ENCODE results near the gene SOX6.
"Not testable (repeated sequence)": the region's sequence is repeated elsewhere in the genome, so short reads cannot be mapped to it uniquely, and the experiment has no call there.

The SOX6 gene

DNA sequence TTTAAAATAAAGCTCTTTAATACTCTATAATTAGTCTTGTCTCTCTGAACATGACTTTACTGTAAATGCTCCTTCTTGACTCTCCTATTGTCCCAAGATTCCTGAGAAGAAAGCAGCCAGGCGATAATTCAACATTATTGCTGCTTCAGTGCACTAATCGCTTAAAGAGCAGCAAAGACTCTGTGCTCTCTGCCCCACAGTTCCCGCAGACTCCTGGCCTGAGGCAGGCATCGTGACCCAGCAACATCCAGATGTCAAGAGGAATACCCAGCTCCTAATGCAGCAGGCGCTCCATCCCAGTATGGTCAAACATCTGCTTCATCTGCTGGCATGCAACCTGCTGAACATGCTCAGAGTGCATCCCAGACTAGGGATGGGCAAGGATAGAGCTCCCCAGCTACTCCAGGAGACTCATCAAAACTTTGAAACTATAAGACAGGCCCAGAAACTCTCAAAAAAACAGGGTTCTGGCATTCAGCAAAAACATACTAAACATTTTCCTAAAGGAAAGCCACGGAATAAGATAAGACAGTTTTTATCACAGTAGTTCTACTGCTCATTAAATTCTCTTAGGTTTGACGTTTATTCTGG is 270.0 kb downstream of the SOX6 start:
- TF ChIP-seq, protein P1, sequence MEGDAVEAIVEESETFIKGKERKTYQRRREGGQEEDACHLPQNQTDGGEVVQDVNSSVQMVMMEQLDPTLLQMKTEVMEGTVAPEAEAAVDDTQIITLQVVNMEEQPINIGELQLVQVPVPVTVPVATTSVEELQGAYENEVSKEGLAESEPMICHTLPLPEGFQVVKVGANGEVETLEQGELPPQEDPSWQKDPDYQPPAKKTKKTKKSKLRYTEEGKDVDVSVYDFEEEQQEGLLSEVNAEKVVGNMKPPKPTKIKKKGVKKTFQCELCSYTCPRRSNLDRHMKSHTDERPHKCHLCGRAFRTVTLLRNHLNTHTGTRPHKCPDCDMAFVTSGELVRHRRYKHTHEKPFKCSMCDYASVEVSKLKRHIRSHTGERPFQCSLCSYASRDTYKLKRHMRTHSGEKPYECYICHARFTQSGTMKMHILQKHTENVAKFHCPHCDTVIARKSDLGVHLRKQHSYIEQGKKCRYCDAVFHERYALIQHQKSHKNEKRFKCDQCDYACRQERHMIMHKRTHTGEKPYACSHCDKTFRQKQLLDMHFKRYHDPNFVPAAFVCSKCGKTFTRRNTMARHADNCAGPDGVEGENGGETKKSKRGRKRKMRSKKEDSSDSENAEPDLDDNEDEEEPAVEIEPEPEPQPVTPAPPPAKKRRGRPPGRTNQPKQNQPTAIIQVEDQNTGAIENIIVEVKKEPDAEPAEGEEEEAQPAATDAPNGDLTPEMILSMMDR (IDR thresholded peaks at IDR 0.05; ENCODE audit: insufficient read depth, low read depth, low read length, missing control alignments) = no peak
- H3K4me3 ChIP-seq (ENCODE audit: low read length) = no peak overlapping the region
- no peak for DNase-seq (ENCODE audit: low read depth)

GRCh38 chr11:16082095-16083055 is 274.0 kb downstream of the SOX6 start:
- no peak overlapping the region for H3K4me3 ChIP-seq (ENCODE audit: low read length)
- TF ChIP-seq, protein P1 (IDR thresholded peaks at IDR 0.05; ENCODE audit: insufficient read depth, low read depth, low read length, missing control alignments) = no peak
- no peak for DNase-seq (ENCODE audit: low read depth)

DNA sequence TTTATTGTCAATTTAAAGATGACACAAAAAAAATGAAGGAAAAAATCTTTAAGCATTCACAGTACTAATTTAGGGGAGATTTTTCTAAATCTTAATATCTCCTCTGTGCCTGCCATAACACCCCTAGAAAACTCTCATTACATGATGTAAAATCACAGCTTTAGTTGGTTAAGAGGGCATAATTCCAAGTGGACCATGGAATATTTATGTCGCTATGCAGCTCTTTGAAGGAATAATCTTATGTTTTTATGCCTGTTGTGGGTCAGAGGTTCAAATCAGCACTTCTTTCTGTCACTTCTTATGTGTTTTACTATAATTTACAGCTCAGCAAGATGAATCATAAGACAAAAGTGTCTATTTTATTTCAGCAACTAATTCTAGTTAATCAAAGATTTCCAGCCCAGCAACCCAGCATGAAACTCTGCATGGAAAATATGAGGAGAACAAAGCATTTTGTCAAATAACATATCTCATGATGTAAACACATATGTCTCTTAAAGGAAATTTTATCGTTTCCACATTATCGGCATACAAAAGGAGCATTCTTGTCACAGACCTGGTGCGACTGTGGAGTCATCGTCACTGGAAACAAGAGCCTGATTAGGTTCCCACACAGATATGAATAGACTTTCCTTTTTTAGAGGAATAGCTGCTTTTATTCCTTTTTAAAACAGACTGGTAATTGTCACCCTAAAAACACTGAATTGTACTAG is 274.8 kb downstream of the SOX6 start:
- TF ChIP-seq, protein P1 (IDR thresholded peaks at IDR 0.05; ENCODE audit: insufficient read depth, low read depth, low read length, missing control alignments) = no peak
- no peak overlapping the region for H3K4me3 ChIP-seq (ENCODE audit: low read length)
- DNase-seq (ENCODE audit: low read depth) = no peak

GRCh38 chr11:16080688-16081381 is 275.5 kb downstream of the SOX6 start:
- no peak for DNase-seq (ENCODE audit: low read depth)
- TF ChIP-seq, protein P1 (IDR thresholded peaks at IDR 0.05; ENCODE audit: insufficient read depth, low read depth, low read length, missing control alignments) = no peak
- no peak overlapping the region for H3K4me3 ChIP-seq (ENCODE audit: low read length)

GRCh38 chr11:16078936-16079335 is 277.4 kb downstream of the SOX6 start:
- DNase-seq (ENCODE audit: low read depth) = no peak
- TF ChIP-seq, protein P1 (IDR thresholded peaks at IDR 0.05; ENCODE audit: insufficient read depth, low read depth, low read length, missing control alignments) = no peak

GRCh38 chr11:16070573-16070972 is 285.8 kb downstream of the SOX6 start:
- no peak for DNase-seq (ENCODE audit: low read depth)
- TF ChIP-seq, protein P1 (IDR thresholded peaks at IDR 0.05; ENCODE audit: insufficient read depth, low read depth, low read length, missing control alignments) = no peak
- no peak overlapping the region for H3K4me3 ChIP-seq (ENCODE audit: low read length)

More at GRCh38 chr11:16078936-16079335, 277.4 kb downstream of the SOX6 start:
- H3K4me3 ChIP-seq (ENCODE audit: low read length) = no peak overlapping the region

DNA sequence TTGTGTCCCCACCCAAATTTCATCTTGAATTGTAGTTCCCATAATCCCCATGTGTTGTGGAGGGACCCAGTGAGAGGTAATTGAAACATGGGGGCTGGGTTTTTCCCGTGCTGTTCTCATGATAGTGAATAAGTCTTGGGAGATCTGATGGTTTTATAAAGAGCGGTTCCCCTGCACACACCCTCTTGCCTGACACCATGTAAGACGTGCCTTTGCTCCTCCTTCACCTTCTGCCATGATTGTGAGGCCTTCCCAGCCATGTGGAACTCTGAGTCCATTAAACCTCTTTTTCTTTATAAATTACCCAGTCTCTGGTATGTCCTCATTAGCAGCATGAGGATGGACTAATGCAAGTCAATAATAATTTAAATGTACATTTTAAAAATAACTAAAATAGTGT is 289.1 kb downstream of the SOX6 start:
- not testable (repeated sequence) for DNase-seq (ENCODE audit: low read depth); H3K4me3 ChIP-seq (ENCODE audit: low read length)
